Activated gamma-delta T cell treated with anti-CD3 and anti-CD28 coated beads, Interleukin-2, amount 50 U/mL, for 16 hours (primary cell): Measurements from ENCODE around the gene TMED6.
"Not testable (repeated sequence)": the region's sequence is repeated elsewhere in the genome, so short reads cannot be mapped to it uniquely, and the experiment has no call there.

Experiments
- DNase-seq: peaks from one replicate; pipeline ENCODE4 v3.0.0-alpha.2; 2020; ENCODE audit warnings: low read depth

TMED6 gene

GRCh38 chr16:69360070-69360469, 8.5 kb upstream of the TMED6 start:
- not testable (repeated sequence) for DNase-seq

GRCh38 chr16:69350536-69351133, 951 bp downstream of the TMED6 start:
- no peak for DNase-seq

DNA sequence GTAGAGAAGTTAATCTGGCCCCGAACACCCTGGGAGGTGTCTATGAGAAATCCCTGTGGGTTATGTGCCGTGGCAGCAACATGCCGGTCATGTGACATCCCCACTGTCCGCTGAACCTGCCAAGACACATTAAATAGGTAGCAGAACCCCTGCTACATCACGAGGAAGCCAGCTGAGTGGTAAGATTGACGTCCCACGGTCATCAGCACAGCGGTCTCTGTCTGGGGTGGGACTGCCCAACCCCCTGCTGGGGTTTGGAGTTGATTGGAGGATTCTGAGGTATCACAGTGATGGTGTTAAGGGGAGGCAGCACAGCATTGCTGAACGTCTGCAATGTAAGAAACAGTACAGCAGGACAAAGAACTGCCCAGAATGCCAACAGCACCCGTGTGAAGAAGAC, 2.0 kb downstream of the TMED6 start:
- DNase-seq = no peak

DNA sequence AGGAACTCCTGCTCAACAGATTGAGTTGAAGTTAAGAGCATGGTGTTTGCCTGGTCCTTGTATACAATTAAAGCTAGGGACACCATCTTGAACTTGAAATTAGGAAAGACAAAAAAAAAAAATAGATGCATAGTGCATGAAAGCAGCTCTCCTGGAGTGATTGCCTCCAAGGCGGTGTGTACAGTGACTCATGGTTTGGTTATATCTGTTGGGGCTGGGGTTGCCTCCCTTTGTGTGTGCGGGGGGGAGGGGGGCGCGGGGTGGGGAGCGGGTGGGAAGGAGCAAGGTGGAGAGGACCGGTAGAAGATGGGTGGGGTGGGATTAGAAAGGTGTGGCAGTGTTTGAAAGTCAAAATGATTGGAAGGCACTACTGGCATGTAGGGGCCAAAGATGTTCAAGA, 3.4 kb downstream of the TMED6 start:
- DNase-seq = no peak

DNA sequence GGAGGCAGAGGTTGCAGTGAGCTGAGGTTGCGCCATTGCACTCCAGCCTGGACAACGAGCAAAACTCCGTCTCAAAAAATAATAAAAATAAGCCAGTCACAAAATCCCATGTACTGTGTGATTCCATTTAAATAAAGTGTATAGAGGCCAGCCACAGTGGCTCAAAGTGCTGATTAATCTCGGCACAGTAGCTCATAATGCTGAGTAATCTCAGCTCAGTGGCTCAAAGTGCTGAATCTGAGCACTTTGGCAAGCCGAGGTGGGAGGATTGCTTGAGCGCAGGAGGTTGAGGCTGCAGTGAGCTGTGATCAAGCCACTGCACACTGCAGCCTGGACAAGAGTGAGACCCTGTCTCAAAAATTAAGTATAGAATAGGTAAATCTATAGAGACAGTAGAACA, 4.9 kb downstream of the TMED6 start:
- no peak for DNase-seq

GRCh38 chr16:69345923-69346322, 5.7 kb downstream of the TMED6 start:
- no peak for DNase-seq

GRCh38 chr16:69344171-69344570, 7.4 kb downstream of the TMED6 start:
- DNase-seq = no peak

DNA sequence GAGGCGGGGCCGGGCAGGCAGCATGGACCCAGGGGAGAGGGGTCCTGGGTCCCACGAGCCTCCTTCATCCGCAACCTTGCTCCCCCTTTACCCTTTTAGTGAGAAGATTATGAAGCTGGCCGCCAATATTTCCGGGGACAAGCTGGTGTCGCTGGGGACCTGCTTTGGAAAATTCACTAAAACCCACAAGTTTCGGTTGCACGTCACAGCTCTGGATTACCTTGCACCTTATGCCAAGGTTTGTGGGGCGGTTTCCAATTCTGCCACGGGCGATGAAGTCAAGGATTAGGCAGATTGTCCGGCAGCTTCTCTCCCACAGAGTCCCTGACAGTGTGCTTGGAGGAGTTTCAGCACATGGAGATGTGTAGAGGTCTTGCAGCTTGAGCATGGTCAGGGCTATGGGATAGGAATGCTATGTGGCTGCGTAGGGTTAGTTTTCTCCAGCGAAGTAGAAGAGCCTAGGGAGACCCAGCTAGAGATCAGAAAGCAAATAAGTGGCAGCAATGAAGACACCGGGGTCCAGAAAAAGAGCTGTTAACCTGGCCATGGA, 11.4 kb downstream of the TMED6 start:
- no peak for DNase-seq

DNA sequence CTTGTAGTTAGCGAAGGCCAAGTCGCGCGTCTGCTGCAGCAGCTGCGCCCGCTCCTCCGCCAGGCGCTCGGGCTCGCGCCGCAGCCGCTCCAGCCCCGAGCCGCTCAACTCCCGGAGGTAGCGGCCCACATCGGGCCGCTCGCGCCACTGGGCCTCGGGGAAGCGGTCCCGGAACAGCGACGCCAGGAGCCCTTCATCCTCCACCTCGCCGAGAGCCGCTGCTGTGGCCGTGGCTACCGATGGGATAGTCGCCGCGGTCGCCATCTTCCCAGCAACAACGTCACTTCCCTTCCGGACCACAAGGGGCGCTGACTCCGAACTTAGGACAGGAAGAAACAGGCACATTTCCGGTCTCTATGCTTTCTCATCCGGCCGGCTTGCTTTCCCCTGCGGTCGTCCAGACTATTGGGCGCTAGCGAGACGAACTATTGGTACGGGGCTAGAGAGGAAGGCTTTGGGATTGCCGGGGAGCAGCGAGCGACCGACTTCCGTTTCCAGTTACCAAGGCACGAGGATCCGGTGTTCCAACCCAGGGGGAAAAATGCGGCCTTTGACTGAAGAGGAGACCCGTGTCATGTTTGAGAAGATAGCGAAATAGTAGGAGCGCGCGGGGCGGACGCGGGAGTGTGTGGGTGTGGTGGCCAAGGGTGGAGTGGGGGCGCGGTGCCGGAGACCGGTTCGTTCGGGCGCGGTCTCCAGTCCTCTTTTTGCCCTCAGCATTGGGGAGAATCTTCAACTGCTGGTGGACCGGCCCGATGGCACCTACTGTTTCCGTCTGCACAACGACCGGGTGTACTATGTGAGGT, 12.1 kb downstream of the TMED6 start, which contains the start of the genes COG8 and NIP7:
Gene COG8, minus strand, starts transcription at position 276 of the 806 bp plus-strand sequence. Its CDS starts 12 bp downstream, at position 264.
Gene NIP7, plus strand, starts transcription at position 484 of the 806 bp plus-strand sequence. Its CDS starts 58 bp downstream, at position 542.
- DNase-seq = peak; percentile 88

DNA sequence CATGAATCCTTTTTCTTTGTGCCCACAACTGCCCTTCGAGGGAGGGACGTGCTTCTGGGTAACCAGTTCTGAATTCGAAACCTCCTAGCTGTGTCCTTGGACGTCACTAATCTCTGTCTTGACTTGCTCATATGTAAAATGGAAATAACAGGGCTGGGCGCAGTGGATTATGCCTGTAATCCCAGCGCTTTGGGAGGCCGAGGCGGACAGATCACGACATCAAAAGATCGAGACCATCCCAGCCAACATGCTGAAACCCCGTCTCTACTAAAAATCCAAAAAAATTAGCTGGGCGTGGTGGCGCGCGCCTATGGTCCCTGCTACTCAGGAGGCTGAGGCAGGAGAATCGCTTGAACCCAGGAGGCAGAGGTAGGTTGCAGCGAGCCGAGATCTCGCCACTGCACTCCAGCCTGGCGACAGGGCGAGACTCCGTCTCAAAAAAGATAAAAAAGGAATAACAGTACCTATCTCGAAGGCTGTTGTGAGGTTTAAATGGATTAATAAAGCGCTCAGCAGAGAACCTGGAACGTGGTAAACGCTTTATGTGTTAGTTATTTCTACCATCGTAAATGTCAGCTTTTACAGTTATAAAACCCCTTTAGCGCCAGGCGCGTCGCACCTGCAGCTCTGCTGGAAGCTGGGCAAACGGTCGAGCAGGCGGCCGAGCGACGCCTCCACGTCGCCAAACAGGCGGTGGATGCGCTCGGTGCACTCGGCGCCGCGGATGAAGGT, 12.9 kb downstream of the TMED6 start:
- no peak for DNase-seq

DNA sequence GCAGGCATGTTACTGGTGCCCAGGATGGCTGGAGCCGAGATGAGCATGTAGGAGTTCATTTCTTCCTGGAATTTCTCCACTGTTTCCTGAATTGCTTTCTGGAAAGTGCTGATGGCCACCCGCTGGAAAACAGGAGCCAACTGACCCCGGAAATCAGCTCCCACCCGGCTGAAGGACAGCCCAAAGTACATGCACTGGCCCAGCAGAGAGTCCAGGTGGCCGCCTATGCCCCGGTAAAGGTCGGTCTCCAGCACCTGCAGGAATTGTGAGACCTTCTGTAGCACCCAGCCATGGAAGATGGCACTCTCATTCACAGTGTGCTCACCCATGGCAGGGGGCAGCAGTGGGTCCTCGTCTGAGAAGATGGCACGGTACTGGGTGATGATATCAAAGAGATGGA, 16.9 kb downstream of the TMED6 start:
- DNase-seq = no peak

- DNase-seq = peak; percentile 73
Observed at GRCh38 chr16:69330286-69331109, 21.1 kb downstream of the TMED6 start, which contains the start of gene PDF. PDF (minus strand) TSS chr16:69330588; CDS start chr16:69330570, 18 bp downstream.

GRCh38 chr16:69329369-69330285, 22.0 kb downstream of the TMED6 start:
- peak; percentile 15 for DNase-seq

DNA sequence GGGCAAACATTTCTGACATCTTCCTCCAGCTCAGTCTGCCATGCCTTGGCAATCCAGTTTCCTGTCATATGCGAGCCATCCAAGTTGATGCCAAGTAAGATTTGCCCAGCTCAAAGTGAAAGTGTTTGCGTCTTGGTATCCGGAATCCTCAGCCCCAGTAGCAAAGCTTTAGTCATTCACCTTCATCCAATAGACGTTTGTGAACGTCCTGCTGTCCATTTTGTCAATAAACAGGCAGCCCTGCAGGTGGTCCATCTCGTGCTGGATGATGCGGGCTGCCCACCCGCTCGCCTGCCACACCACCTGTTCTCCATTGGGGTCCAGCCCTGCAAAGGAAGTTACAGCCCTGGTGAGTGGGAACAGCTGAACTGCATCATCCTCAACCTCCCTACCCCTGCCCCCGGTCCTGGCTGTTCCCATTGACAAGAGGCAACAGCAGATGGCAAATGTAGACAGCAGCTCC, 22.7 kb downstream of the TMED6 start:
- DNase-seq = no peak

GRCh38 chr16:69327585-69328310, 23.8 kb downstream of the TMED6 start:
- no peak for DNase-seq

DNA sequence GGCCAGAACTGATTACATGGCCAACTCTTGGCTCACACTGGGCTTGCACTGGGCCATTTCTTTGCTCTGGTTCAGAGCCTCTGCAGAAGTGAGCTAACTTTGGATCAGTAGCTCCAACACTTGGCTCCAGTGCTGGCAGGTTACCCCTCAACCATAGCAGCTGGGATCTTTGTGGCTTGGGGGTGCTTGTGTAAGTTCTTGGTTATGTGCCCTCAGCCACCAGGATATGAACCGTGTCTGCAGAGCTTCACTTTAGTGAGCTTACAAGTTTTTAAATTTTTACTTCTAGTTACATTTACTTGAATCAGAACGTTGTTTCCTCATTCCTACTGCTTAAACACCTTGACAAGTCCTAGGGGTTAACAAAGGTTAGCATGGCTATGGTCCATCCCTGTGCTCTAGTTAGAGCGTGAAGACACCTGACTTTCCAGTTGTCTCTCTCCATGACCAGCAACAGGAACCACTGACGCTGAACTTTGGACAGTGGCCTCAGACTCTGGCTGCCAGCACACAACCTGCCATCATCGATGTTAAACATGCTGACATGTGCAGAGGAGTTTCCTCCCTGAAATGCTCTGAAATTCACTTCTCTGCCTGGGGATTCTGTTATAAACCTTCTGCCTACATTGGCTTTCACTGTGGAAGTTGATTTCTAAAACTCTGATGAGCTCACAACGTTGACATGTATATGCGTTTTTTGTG, 25.3 kb downstream of the TMED6 start:
- DNase-seq = no peak

DNA sequence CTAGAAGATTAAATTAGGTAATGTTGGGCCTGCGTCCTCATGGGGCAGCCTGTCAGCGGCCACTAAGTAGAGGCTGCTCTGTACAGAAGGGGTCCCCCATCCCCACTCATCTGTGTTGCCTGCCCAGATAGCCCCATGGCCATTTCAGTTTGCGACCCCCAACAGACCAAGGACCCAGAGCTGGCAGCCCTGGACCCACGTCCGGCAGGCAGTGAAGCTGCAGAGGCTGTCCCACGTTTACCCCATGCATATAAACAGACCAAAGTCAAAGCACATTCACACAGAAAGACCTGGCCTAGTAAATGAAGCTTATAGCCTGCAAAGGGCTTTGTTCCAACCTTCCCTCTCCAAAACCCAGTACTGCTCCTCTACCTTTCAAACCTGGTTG, 25.8 kb downstream of the TMED6 start:
- no peak for DNase-seq

DNA sequence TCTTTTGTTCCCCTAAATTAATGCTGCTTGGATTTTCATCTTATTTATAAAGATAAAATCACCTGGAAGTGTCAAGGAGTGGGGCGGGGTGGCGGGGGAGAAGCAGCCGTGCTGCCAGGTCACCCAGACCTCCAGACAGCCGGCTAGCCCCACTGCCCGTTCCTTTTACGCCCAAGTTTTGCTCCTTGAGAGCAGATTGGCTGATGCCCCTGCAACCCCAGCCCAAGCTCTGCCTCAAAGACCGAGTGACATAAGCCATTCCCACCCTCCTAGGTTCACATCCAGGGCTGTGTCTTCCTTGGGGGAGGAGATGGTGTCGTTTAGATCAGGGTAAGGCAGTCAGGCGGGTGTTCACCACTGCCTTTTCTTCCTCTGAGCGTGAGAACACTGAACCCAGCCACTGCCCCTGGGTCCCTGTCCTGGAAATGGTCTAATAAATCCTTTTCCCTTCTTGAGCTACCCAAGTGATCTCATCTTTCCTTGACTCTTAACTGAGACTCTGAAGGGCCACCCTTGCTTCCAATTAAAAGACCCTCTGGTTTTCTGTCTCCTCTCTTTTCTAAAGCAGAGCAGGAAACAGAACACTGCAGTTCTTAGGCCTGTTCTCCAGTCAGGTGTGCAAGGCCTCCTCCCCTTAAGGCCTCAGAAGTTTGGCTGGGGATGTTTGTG, 26.9 kb downstream of the TMED6 start:
- DNase-seq = no peak
